ENCODE data around the gene AKNA. TPM values are rescaled to one million over a fixed set of nuclear protein-coding genes. Genes with fewer than 3 reads are reported as not detected.
A peak's percentile ranks its signal among the peaks of the same experiment; 100 is the strongest.

AKNA gene
- polyA plus RNA-seq, 3 donors: 3.3 to 147 (median 7.3) TPM

DNA sequence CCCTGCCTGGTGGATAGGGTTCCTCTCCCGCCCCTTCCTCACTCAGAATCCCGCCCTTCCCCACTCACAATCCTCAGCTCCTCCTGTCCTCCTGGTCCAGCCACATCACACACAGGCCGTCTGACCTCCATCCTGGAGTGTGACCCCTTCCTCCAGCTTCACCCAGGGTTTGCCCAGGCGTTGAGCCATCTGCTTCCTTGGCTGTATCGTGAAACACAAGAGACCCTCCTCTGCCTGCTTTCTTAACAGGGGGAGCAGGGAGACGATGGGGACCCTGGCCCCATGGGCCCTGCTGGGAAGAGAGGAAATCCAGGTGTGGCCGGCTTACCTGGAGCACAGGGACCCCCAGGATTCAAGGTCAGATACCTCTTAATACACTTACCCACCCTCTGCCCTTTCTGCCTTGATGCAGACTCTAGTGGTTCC lies 97.2 kb downstream of the AKNA start:
- no peak for DNase-seq
- Histone ChIP-seq H2AFZ (ENCODE audit: insufficient read depth, low read depth, low read length, poor library complexity, severe bottlenecking) (no peak overlapping the region), H3K4me1 (ENCODE audit: control insufficient read depth in 1 of 2, insufficient read depth in 2 of 2, low read length in 2 of 2) (no peaks in the 10 kb centered on the region), H3K9ac (ENCODE audit: insufficient read depth, low read length, poor library complexity, severe bottlenecking) (no peak overlapping the region), H3K79me2 (ENCODE audit: insufficient read depth, low read length) (no peaks in the 10 kb centered on the region), H3K4me2 (replicated peaks; ENCODE audit: extremely low read depth, low read length, poor library complexity, severe bottlenecking) (no peak overlapping the region), H3K36me3 (replicated peaks in 1 of 2; ENCODE audit: control insufficient read depth in 1 of 2, insufficient read depth in 2 of 2, low read length in 2 of 2) (no peaks in the 10 kb centered on the region), H3K27me3 (ENCODE audit: control insufficient read depth in 2 of 2, insufficient read depth in 2 of 2, low read length in 2 of 2) (peaks cover 0 to 8% of the 10 kb centered on the region in 2 donors), H4K20me1 (ENCODE audit: insufficient read depth, low read length) (no peaks in the 10 kb centered on the region), H3K27ac (ENCODE audit: low read depth in 1 of 2, low read length in 2 of 2) (no peak overlapping the region), H3K4me3 (replicated peaks in 1 of 3; ENCODE audit: low read depth in 2 of 3, low read length in 3 of 3) (no peak overlapping the region), H3K9me3 (replicated peaks in 1 of 2; ENCODE audit: control insufficient read depth in 1 of 2, insufficient read depth in 1 of 2, low read length in 2 of 2) (peaks cover 2 to 12% of the 10 kb centered on the region in 2 donors)
- intact Hi-C loops (cut with micrococcal nuclease): loop anchor here (5.0 kb wide), 2 partner anchors 133 to 183 kb away; partner anchors contain the start of gene COL27A1 (in 1 of the 2)
- no peaks in the 10 kb centered on the region for H3K4me1 Mint-ChIP-seq
- peak overlapping the region in 1 of 2 donors; percentile 57 for H3K4me3 Mint-ChIP-seq
- peaks cover 8 to 16% (median 11%) of the 10 kb centered on the region in 3 donors for H3K27me3 Mint-ChIP-seq (ENCODE audit: low read depth in 3 of 3)
- 79% methylated on average over 6 of the region's 7 CpGs for WGBS (ENCODE audit: insufficient coverage)
- no peak overlapping the region for H3K27ac Mint-ChIP-seq
- peaks cover 2 to 16% (median 7%) of the 10 kb centered on the region in 7 donors for H3K9me3 Mint-ChIP-seq
- no peak for TF ChIP-seq CTCF (IDR thresholded peaks at IDR 0.05)
- no peaks in the 10 kb centered on the region for H3K36me3 Mint-ChIP-seq

DNA sequence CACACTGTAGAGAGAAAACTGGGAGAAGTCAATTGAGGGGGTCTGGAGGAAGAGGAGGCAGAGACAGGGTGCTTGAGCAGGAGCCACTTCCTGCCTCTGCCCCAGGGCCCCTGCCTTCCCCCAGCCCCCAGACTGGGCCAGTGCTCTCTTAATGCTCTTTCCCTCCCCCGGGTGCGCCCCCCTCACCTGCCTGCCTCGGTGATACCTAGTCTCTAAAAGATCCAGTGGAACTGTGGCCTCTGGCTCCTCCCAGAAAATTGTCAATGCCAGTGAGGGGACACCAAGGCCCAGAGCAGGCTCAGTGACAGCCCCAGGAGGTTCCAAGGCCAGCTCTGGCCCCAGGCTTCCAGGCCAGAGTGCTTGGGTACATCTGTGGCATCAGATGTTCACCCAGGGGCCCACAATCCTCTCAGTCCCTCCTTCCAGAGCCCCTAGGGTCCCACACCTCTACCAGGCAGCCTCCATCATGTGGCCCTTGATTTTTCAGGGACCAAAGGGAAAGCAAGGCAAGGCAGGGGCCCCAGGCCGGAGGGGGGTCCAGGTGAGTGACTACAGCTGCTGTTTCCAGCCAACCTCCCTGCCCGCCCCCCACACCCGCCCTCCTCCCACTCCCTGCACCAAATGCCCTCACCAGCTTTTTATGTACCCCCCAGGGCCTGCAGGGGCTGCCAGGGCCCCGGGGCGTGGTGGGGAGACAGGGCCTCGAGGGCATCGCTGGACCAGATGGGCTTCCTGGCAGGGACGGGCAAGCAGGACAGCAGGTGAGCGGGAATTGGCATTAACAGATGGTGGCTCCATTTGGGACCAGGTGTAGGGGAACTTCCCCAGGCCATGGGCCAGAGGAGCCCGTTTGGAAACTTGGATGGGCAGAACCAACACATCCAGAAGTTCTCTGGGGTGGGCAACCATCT lies 98.0 kb downstream of the AKNA start:
- TF ChIP-seq CTCF (IDR thresholded peaks at IDR 0.05): no peak
- H3K4me3 ChIP-seq (replicated peaks in 1 of 3; ENCODE audit: low read depth in 2 of 3, low read length in 3 of 3): no peak overlapping the region
- H3K4me1 ChIP-seq (ENCODE audit: control insufficient read depth in 1 of 2, insufficient read depth in 2 of 2, low read length in 2 of 2): no peaks in the 10 kb centered on the region
- H3K4me3 Mint-ChIP-seq: no peak overlapping the region
- intact Hi-C loops (cut with micrococcal nuclease): loop anchor here (5.0 kb wide), 2 partner anchors 133 to 183 kb away; partner anchors contain the start of gene COL27A1 (in 1 of the 2)
- peaks cover 0 to 8% of the 10 kb centered on the region in 2 donors for H3K27me3 ChIP-seq (ENCODE audit: control insufficient read depth in 2 of 2, insufficient read depth in 2 of 2, low read length in 2 of 2)
- no peak overlapping the region for H3K4me2 ChIP-seq (replicated peaks; ENCODE audit: extremely low read depth, low read length, poor library complexity, severe bottlenecking)
- H3K27me3 Mint-ChIP-seq (ENCODE audit: low read depth in 3 of 3): peaks cover 11 to 19% (median 15%) of the 10 kb centered on the region in 3 donors
- no peak overlapping the region for H3K9ac ChIP-seq (ENCODE audit: insufficient read depth, low read length, poor library complexity, severe bottlenecking)
- no peaks in the 10 kb centered on the region for H3K79me2 ChIP-seq (ENCODE audit: insufficient read depth, low read length)
- no peak overlapping the region for H2AFZ ChIP-seq (ENCODE audit: insufficient read depth, low read depth, low read length, poor library complexity, severe bottlenecking)
- no peak overlapping the region for H3K27ac Mint-ChIP-seq
- DNase-seq: no peak
- peaks cover 0 to 10% (median 5%) of the 10 kb centered on the region in 7 donors for H3K9me3 Mint-ChIP-seq
- H3K27ac ChIP-seq (ENCODE audit: low read depth in 1 of 2, low read length in 2 of 2): no peak overlapping the region
- 87% methylated on average over 10 of the region's 13 CpGs for WGBS (ENCODE audit: insufficient coverage)
- H3K36me3 Mint-ChIP-seq: no peaks in the 10 kb centered on the region
- peaks cover 0 to 8% of the 10 kb centered on the region in 2 donors for H3K9me3 ChIP-seq (replicated peaks in 1 of 2; ENCODE audit: control insufficient read depth in 1 of 2, insufficient read depth in 1 of 2, low read length in 2 of 2)
- no peaks in the 10 kb centered on the region for H3K36me3 ChIP-seq (replicated peaks in 1 of 2; ENCODE audit: control insufficient read depth in 1 of 2, insufficient read depth in 2 of 2, low read length in 2 of 2)
- no peaks in the 10 kb centered on the region for H4K20me1 ChIP-seq (ENCODE audit: insufficient read depth, low read length)
- H3K4me1 Mint-ChIP-seq: no peaks in the 10 kb centered on the region
